GM19397 (cell line): ENCODE measurements around the gene RGS14.
"Not testable (repeated sequence)": the region's sequence is repeated elsewhere in the genome, so short reads cannot be mapped to it uniquely, and the experiment has no call there.

Experiments
- ATAC-seq: cut with Tn5 transposase; IDR thresholded peaks from one replicate; pipeline ENCODE4 v1.9.1; 2021; ENCODE audit warnings: mild to moderate bottlenecking, moderate library complexity; ENCODE audit not compliant: unreplicated experiment

Gene RGS14

DNA sequence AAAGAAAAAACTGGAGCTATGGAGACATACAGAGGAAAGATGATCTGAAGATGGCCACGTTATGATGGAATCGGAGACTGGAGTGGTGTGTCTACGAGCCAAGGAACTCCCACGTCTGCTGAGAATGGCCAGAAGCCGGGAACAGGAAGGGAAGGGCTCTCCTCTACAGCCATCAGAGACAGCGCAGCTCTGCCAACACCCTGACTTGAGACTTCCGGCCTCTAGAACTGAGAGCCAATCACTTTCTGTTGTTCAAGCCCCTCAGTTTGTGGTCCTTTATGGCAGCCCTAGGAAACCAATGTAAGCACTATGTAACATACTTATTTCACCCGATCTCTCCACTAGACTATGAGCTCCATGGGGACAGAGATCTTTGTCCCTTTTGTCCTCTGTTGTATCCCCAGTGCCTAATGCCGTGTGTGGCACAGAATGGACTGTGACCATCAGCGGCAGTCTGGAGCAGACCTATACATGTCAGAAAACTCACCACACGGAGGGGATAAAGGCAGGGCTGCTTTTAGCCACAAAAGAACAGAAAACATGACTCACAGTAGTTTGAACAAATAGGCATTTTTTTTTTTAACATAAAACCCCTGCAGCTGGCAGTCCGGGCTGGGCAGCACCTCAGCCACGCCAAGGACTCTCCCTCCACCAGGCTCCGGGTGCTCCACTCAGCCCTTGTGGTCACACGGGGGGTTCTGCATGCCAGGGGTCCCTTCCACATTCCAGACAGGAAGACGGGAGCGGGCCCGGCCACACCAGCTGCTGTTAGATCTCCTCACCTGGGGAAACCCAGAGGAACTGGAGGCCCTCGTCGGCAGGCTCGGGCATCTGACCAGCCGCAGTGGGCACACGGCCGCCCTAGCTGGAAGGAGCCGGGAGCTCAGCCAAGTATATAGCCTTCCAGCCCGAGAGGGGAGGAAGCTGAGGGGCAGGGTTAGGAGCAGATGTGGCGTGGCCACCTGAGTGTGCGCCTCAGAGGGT is 29.9 kb upstream of the RGS14 start:
- no peak for ATAC-seq

DNA sequence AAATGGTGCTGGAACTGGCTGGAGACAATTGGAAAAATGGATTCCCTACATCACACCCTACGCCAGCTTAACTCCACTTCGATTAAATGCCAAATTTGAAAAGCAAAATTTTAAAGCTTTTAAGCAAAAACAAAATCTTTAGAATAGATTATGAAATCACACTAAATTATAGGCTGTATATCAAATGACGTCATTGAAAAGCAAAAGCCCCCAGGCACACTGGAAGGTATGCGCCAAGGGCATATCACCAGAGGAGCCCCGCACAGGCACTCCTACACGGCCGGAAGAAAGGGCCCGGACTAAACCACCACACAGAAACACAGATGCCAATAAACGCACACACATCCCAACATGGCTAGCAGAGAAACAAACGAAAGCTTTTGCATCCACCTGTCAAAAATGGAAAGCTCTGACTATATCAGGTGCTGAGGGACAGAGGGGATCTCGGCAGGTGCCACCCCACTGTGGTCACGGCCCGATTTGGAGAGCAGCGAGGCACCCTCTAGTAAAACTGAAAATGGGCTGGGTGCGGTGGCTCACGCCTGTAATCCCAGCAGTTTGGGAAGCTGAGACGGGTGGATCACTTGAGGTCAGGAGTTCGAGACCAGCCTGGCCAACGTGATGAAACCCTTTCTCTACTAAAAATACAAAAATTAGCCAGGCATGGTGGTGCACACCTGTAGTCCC is 29.0 kb upstream of the RGS14 start:
- ATAC-seq = no peak

DNA sequence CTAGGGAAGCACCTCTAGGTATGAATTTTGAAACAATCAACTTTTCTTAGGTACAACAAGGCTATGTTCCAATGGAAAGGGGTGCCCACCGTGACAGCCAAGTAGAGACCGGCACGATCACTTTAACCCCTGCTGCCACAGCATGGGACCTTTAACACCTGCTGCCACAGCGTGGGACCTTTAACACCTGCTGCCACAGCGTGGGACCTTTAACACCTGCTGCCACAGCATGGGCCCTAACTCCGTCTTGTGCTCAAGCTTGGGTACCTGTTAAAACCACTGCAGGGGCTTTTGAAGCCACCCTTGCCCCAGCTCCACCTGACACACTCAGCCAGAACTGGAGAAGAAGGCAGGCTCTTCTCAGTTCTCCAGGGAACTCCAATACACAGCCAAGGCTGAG is 27.8 kb upstream of the RGS14 start:
- ATAC-seq = no peak

DNA sequence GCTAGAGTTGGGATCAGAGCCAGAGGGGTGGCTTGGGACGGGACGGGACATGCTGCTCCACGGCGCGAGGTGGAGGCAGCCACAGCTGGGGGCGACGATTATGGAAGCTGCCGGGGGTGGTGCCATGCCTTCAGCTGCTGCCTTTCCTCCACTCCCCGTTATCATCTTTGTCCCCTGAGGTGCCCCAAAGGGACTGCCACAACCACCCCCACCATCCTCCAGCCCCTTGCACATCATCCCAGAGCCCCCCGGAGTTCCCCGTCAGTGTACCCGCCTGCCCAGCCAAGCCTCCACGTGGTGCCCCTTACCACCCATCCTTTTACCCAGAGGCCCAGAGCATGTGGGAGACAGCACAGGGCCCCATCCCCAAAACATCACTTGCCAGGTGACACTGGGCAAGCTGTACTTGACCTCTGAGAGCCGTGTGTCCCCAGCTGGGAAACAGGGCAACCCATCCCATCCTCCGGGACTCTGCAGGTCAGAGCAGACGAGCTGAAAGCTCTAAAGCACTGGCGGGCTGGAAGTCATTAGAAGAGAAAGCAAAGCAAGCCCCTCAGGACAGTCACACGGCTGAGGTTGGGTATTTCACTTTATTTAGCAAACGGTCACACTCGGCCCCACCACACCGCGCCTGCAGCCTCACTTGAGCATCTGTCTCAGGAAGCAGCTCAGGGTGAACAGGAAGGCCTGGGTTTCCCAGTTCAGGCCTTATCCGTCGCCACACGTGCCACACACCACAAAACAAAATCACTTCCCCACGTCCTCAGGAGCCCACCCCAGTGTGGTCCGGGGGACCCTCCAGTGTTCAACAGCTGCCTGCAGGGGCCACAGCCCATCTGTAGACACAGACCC is 26.5 kb upstream of the RGS14 start:
- no peak for ATAC-seq

DNA sequence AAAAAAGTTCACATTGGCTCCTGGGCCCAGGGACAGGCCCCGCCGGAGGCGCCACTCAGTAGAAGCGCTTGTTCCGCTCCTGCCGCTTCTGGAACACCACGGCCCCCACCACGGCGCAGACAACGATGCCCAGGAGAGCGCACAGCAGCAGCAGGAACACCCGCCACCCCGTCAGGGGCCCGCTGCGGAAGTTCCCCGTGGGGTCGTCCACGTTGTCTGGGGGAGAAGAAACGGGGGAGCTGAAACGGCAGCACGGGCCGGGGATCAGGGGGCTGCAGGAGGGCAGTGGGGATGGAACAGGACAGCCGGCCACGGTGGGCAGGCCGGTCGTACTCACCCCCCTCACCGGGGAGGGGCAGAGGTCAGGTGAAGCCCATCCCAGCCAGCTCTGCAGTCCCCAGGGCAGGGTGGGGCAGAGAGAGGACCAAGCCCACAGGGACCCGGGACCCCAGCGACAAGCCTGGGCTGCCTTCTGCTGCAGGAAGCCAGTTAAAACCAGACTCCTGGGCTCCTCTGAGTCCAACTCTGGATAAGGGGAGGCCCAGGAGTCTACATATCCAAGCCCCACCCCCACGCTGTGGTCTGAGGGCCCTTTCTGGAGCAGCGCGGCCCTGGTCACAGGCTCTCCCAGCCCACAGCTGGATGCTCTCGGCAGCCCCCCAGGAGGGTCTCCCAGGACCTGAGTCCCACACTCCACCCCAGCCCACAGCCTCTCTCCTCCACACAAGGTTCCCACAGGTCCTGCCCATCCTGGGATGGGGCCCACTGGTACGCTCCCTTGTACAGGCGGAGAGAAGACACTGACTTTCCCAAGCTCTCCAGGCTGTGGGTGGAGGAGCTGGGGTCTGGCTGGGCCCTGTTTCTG is 25.5 kb upstream of the RGS14 start:
- no peak for ATAC-seq

DNA sequence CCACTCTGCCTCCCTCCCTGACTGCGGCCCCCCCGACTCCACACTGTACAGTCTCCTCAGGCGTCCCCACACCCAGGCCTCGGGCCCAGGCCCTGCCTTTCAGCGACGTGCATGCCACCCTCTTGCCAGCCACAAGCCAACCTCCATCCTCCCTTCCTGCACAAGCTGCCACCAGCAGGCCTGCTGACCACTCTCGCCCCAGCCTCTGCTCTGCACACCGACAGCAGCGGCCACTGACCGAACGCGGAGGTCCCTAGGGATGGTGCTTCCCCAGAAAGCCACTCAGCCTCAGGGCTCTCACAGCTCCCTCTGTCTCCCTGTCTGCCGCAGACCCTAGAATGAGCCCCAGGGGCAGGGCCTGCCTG is 24.8 kb upstream of the RGS14 start:
- no peak for ATAC-seq

DNA sequence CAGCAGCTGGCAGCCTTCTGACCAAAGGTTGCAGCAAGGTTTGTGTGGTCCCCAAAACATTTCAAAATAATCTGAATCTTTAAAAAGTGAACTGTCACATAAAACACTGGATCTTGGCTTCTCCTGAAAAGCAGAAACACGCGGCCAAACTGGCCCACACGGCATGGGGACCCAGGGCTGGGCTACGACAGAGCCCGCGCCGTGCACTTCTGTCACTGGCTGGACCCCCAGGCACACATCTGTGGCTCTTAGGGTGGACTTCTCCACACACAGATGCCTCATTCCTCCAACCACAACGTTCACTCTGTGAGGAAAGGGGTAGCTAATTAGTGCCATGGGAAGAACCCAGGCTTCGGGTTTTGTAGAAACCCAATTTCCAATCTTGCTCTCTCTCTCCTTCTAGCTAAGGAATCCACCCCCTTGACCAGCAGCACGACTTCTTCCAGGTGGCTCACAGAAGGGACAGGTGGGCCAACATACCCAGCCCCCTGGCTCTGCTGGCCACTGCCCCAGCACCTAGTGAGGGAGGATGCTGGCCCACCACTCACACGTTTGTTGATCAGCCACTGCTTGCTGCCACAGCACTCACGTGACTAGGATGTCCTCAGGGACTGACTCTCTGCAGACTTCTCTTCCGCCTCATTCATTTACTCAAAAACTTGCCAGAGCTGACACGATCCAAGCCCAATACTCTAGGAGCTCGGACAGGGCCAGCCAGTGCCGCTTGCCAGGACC is 24.1 kb upstream of the RGS14 start:
- no peak for ATAC-seq

DNA sequence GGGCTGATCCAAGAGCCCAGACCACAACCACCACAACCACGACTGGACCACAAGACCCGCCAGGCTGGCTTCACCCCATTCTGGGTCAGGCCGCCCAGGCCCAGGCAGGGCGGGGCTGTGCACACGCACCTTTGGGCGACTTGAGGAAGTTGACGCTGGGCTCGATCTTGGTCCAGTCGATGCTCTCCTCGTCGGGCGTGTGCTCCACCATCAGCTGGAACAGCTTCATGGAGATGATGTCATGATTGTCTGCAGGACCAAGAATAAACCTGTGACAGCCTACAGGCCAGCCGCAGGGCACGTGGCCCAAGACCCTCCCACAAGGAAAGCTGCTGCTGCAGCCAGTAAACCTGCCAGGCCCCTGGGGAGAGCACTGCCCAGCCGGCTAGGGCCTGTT is 23.6 kb upstream of the RGS14 start:
- ATAC-seq = no peak

DNA sequence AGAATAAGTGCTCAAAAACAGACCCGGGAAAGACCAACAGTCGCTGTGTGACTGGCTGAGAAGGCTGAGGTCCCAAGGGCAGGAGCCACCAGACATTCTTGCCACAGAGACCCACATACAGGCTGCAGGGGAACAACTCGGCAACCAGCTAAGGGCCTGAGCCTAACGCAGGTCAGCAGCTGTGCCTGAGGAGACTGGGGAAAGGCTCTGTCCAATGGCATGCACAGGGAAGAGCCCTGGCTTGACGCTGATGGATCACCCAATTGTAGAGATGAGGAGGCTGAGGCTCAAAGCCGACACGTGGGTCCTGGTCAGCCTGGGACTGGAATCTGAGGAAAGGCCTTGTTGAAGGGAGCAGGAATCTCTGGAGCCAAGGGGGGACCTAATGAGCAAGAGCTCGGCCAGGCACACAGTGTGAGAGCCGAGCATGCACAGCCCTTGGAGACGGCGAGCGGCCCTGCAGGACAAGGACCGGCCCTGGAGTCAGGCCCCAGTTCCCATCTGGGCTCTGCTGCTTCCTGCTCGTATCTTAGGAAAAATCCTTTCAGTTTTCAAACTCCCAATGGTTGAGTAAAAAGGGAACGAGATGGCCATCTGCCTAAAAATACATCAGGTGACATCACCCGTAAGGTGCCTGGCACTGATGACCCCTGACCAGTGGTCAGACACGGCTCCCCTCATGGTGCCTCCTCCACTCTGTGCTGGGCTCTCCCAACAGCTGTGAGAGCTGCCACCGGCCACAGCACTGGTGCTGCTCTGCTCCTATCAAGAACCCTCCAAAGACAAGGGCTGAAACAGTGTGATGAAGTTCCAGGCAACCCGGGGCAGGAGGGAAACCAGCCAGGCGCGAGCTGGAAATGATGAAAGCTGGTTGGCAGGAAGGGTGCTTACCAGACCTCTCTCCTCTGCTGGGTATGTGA is 22.7 kb upstream of the RGS14 start:
- ATAC-seq = no peak

DNA sequence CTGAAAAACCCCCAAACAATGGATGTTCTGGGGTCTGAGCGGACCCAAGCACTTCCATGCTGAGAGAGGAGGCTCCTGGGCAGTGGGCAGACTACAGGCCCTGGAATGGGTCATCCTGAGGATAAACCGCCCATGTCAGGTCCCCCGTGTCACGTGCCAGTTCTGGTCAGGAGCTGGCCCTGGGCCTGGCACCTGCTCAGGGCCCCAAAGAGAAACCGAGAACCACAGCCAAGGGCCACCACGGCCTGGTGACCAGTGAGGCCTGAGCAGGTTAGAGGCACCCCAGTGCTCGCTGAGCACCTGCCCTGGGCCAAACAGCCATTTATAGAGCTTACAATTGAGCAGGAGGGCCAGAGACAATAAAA is 22.0 kb upstream of the RGS14 start:
- ATAC-seq = no peak

DNA sequence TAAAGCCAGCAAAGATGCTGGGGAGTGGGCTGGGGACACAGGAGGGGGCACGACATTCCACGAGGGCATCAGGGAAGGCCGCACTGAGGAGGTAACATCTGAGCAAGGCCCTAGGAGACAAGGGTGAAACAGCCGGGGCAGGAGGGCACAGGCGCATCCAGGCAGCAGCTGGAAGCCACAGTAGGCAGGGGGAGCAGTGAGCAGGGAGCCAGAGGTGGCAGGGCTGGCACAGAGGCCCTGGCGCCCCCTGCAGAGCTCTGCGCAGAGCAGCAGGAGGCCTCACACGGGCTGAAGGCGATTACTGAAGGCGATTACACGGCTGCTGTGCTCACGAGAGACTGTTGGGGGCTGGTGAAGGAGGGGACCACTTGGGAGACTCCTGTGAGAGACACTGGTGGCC is 21.6 kb upstream of the RGS14 start:
- no peak for ATAC-seq

DNA sequence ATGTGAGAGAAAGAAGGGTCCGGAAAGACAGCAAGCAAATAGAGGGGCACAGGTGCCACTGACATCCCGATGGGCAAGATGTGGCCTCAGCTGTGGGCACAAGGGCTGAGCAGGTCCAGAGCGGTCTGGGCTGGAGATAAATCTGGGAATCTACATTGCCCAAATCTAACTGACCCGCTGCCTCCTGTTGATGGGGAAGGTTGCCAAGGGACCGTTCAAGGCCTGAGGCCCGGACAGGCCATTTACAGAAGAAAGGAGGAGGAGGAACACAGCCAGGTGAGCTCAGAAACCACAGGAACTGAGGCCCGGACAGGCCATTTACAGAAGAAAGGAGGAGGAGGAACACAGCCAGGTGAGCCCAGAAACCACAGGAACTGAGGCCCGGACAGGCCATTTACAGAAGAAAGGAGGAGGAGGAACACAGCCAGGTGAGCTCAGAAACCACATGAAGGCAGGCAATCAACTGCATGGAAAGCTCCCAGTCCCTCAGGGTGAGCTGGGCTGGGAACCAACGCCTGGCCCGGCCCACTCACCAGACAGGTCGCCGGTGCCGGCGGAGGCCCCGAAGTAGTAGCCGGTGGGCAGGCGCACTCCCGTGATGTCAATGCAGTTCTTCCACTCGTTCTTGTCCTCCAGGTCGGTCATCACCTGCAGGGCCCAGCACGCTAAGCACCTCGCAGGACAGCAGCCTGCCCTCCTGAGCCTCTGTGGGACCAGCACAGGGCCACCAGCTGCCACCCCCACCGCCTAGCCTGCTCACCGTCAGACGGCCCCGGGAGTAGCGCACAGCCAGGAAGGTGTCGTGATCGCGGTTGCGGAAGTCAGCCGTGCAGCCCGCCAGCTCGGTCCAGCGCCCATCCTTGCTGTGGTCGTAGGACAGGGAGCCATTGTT is 20.9 kb upstream of the RGS14 start:
- ATAC-seq = no peak

DNA sequence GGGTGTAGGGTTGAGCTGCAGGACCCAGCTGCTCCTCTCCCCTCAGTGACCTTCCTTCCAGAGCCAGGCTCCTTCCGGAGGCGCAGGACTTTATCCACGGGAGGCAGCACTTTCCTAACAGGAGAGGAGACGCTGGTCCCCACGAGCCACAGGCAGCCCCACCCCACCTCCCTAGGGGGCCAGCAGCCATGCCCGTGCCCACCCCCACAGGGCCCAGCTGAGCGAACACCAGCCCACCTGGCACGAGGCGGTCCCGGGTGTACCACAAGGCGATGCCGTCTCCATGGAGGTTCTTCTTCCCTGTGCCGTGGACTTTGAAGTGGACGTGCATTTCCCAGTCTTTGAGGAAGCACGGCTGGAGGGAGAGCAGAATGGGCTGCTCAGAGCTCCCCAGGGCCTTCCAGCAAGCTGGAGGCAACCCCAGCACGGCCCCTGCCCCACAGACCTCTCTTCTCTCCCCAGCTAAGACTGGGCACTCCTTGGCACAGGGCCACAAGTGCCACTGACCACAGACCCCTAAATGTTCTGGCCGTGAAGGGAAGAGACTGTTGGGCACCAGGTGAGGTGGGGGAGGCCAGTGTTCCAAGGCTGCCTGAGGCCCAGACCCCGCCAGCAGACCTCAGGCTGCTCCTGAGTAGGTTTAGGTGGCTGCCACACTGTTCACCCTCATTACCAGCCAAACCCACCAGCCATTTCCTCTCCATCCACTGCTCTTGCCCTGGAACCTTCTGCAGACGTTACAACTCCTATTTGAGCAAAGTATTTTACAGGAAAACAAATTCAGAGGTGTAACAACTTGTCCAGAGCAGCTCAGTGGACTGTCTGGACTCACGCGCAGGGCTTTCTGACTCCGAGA is 19.2 kb upstream of the RGS14 start:
- no peak for ATAC-seq

DNA sequence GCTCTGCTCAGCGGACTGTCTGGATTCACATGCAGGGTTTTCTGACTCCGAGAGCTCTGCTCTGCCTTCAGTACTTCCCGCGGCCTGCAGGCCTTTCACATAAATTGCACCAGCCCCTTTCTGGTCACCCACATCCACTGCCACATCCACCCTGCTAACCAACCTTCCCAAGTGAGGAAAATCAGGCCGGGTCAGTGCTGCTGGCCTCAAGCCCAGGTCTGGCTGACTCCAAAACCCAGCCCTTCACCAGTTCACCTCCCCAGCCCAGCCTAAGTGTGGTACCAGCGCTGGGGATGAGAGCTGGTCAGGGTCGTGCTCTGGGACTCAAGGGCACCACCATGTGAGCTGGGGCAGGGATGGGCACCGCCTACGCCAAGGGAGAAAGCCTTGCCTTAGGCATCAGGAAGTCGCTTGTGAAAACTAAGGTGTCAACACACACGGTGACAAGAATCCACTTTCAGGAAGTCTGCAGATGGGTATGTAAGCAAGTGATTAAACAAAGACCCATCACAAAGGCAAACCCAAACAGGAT is 18.6 kb upstream of the RGS14 start:
- no peak for ATAC-seq

DNA sequence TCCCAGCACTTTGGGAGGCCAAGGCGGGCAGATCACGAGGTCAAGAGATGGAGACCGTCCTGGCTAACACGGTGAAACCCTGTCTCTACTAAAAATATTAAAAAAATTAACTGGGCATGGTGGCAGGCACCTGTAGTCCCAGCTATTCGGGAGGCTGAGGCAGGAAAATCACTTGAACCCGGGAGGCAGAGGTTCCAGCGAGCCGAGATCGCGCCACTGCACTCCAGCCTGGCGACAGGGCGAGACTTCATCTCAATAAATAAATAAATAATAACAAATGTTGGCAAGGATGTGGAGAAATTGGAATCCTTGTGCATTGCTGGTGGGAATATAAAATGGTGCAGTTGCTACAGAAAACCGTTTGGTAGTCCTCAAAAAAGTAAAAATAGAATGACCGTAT is 14.7 kb upstream of the RGS14 start:
- not testable (repeated sequence) for ATAC-seq

DNA sequence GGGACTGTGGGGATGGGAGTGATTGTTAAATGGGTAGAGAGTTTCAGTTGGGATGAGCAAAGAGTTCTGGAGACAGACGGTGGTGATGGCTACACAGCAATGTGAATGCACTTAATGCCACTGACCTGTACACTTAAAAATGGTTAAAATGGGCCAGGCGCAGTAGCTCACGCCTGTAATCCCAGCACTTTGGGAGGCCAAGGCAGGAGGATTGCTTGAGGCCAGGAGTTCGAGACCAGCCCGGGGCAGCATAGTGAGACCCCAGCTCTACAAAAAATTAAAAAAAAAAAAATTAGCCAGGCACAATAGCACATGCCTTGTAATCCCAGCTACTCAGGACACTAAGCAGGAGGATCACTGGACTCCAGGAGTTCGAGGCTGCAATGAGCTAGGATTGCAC is 13.9 kb upstream of the RGS14 start:
- ATAC-seq = no peak

DNA sequence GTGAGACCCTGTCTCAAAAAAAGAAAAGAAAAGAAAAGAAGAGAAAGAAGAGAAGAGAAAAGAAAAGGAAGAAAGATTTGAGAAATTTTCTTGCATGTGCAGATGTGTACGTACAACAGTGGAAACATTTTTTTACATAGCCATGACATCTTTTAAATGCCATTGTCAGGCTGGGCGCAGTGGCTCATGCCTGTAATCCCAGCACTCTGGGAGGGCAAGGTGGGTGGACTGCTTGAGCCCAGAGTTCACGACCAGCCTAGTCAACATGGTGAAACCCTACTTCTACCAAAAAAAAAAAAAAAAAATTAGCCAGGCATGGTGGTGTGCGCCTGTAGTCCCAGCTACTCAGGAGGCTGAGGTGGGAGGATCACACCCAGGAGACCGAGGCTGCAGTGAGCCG is 12.8 kb upstream of the RGS14 start:
- ATAC-seq = no peak
